ENCODE results near the gene SND1.

DNA sequence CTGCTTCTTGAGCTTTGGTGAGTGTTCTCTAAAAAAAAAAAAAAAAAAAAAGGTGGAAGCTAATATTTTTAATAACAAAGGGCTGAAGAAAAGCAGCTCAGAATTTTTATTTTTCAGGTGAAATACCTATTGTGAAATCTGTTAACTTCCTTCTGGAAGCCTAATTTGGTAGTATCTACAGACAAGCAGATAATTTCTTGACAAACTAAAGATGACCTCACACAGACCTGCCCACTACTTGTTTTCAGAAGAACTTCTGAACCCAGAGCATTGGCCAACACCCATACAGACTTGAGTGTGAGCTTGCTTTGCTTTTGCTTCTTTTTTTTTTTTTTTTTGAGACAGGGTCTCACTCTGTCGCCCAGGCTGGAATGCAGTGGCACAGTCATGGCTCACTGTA lies 348.1 kb downstream of the SND1 start:
- TF ChIP-seq, protein P1, sequence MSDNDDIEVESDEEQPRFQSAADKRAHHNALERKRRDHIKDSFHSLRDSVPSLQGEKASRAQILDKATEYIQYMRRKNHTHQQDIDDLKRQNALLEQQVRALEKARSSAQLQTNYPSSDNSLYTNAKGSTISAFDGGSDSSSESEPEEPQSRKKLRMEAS (IDR thresholded peaks at IDR 0.05) = no peak
- TF ChIP-seq YY1 (IDR thresholded peaks at IDR 0.05) (no peak), NR2F2 (IDR thresholded peaks at IDR 0.05) (no peak), FOXA1 (IDR thresholded peaks at IDR 0.05) (no peak), GABPA (IDR thresholded peaks at IDR 0.05 in 1 of 2, conservative IDR thresholded peaks at IDR 0.05 in 1 of 2) (no peak), TAF1 (conservative IDR thresholded peaks at IDR 0.05) (no peak), EGR1 (IDR thresholded peaks at IDR 0.05; ENCODE audit: low read depth in 2 of 2) (no peak), SP1 (IDR thresholded peaks at IDR 0.05) (no peak), JUND (IDR thresholded peaks at IDR 0.05) (no peak), RXRA (IDR thresholded peaks at IDR 0.05) (no peak)
- TF ChIP-seq, protein P2, sequence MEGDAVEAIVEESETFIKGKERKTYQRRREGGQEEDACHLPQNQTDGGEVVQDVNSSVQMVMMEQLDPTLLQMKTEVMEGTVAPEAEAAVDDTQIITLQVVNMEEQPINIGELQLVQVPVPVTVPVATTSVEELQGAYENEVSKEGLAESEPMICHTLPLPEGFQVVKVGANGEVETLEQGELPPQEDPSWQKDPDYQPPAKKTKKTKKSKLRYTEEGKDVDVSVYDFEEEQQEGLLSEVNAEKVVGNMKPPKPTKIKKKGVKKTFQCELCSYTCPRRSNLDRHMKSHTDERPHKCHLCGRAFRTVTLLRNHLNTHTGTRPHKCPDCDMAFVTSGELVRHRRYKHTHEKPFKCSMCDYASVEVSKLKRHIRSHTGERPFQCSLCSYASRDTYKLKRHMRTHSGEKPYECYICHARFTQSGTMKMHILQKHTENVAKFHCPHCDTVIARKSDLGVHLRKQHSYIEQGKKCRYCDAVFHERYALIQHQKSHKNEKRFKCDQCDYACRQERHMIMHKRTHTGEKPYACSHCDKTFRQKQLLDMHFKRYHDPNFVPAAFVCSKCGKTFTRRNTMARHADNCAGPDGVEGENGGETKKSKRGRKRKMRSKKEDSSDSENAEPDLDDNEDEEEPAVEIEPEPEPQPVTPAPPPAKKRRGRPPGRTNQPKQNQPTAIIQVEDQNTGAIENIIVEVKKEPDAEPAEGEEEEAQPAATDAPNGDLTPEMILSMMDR (IDR thresholded peaks at IDR 0.05; ENCODE audit: low read depth, low read length, missing input control) = no peak
- TF ChIP-seq, protein P3, sequence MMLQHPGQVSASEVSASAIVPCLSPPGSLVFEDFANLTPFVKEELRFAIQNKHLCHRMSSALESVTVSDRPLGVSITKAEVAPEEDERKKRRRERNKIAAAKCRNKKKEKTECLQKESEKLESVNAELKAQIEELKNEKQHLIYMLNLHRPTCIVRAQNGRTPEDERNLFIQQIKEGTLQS (IDR thresholded peaks at IDR 0.05) = no peak
- TF ChIP-seq, protein P4, sequence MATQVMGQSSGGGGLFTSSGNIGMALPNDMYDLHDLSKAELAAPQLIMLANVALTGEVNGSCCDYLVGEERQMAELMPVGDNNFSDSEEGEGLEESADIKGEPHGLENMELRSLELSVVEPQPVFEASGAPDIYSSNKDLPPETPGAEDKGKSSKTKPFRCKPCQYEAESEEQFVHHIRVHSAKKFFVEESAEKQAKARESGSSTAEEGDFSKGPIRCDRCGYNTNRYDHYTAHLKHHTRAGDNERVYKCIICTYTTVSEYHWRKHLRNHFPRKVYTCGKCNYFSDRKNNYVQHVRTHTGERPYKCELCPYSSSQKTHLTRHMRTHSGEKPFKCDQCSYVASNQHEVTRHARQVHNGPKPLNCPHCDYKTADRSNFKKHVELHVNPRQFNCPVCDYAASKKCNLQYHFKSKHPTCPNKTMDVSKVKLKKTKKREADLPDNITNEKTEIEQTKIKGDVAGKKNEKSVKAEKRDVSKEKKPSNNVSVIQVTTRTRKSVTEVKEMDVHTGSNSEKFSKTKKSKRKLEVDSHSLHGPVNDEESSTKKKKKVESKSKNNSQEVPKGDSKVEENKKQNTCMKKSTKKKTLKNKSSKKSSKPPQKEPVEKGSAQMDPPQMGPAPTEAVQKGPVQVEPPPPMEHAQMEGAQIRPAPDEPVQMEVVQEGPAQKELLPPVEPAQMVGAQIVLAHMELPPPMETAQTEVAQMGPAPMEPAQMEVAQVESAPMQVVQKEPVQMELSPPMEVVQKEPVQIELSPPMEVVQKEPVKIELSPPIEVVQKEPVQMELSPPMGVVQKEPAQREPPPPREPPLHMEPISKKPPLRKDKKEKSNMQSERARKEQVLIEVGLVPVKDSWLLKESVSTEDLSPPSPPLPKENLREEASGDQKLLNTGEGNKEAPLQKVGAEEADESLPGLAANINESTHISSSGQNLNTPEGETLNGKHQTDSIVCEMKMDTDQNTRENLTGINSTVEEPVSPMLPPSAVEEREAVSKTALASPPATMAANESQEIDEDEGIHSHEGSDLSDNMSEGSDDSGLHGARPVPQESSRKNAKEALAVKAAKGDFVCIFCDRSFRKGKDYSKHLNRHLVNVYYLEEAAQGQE (IDR thresholded peaks at IDR 0.05) = no peak

All from liver (tissue), 3 donors.